Measurements from ENCODE around the gene TPM2. TPM values are rescaled to one million over a fixed set of nuclear protein-coding genes. Genes with fewer than 3 reads are reported as not detected.

The TPM2 gene
- total RNA-seq, 1 donor from 2014 or later = 19.6 TPM

- no peak for DNase-seq
These were observed 15.7 kb downstream of the TPM2 start for GRCh38 chr9:35674025-35674361.

- no peak for DNase-seq
These were observed 16.3 kb downstream of the TPM2 start, which contains the start of gene CA9 for GRCh38 chr9:35673132-35674024. CA9 (plus strand) TSS chr9:35673928; CDS start chr9:35673960, 32 bp downstream.

GRCh38 chr9:35669331-35670145 is 20.2 kb downstream of the TPM2 start:
- no peak for DNase-seq

GRCh38 chr9:35667939-35668338 is 21.8 kb downstream of the TPM2 start:
- no peak for DNase-seq

GRCh38 chr9:35666549-35666948 is 23.2 kb downstream of the TPM2 start:
- DNase-seq = no peak

GRCh38 chr9:35666045-35666444 is 23.7 kb downstream of the TPM2 start:
- DNase-seq = no peak

GRCh38 chr9:35665471-35665818 is 24.3 kb downstream of the TPM2 start:
- no peak for DNase-seq

- peak; percentile 81 for DNase-seq
These were observed 24.9 kb downstream of the TPM2 start, which contains the start of gene ARHGEF39 for GRCh38 chr9:35664531-35665470. ARHGEF39 (minus strand) TSS chr9:35665195; CDS start chr9:35665169, 26 bp downstream.

- DNase-seq = no peak
These were observed 27.3 kb downstream of the TPM2 start for GRCh38 chr9:35662437-35662836.

GRCh38 chr9:35661756-35662350 is 27.9 kb downstream of the TPM2 start:
- no peak for DNase-seq

GRCh38 chr9:35660966-35661415 is 28.7 kb downstream of the TPM2 start:
- DNase-seq = peak; percentile 30

GRCh38 chr9:35659340-35659739 is 30.4 kb downstream of the TPM2 start:
- peak; percentile 38 for DNase-seq

GRCh38 chr9:35658968-35659220 is 30.8 kb downstream of the TPM2 start:
- peak; percentile 58 for DNase-seq

GRCh38 chr9:35658137-35658967 is 31.4 kb downstream of the TPM2 start, which contains the start of gene CCDC107:
CCDC107 (plus strand) TSS chr9:35658292; CDS start chr9:35658380, 88 bp downstream.
- DNase-seq = peak; percentile 89

GRCh38 chr9:35657546-35658136 is 32.1 kb downstream of the TPM2 start, which contains the start of gene RMRP:
RMRP (minus strand) TSS chr9:35658019.
- peak; percentile 99 for DNase-seq

GRCh38 chr9:35656831-35657545 is 32.7 kb downstream of the TPM2 start:
- DNase-seq = no peak

GRCh38 chr9:35656348-35656747 is 33.4 kb downstream of the TPM2 start:
- DNase-seq = no peak

GRCh38 chr9:35653611-35654010 is 36.1 kb downstream of the TPM2 start:
- DNase-seq = no peak

- DNase-seq = no peak
These were observed 36.9 kb downstream of the TPM2 start for GRCh38 chr9:35652829-35653209.

All from dermis blood vessel endothelial cell (primary cell).